ENCODE measurements around the gene DGKB. TPM values are rescaled to one million over a fixed set of nuclear protein-coding genes. Genes with fewer than 3 reads are reported as not detected.

DGKB gene
- total and polyA plus RNA-seq, 8 donors, result 0.16 to 1.3 (median 0.40) TPM

- DNase-seq (no peak), FAIRE-seq (no peak), ATAC-seq (no peak)
- Histone ChIP-seq H3K27me3 (no peaks in the 10 kb centered on the region), H3K4me3 (no peak overlapping the region), H3K27ac (no peak overlapping the region), H3K4me1 (peaks cover 0 to 6% (median 5%) of the 10 kb centered on the region in 3 donors), H3K9me3 (no peaks in the 10 kb centered on the region), H3K36me3 (no peaks in the 10 kb centered on the region)
- no peak for TF ChIP-seq CTCF (IDR thresholded peaks at IDR 0.05)
- WGBS, 2 donors, result 57 to 59% methylated on average over 3 of the region's 3 CpGs
- intact Hi-C loops (cut with DNase I), result no loop called here
Measured at GRCh38 chr7:14690486-14690885, 212.1 kb downstream of the DGKB start.

- TF ChIP-seq CTCF (IDR thresholded peaks at IDR 0.05), result no peak
- no peaks in the 10 kb centered on the region for H3K27me3 ChIP-seq
- DNase-seq, result no peak
- no peak overlapping the region for H3K4me3 ChIP-seq
- no peak overlapping the region for H3K27ac ChIP-seq
- WGBS, 2 donors, result 15 to 21% methylated on average over 5 of the region's 5 CpGs
- H3K9me3 ChIP-seq, result no peaks in the 10 kb centered on the region
- FAIRE-seq, result no peak
- ATAC-seq, result no peak
- no peaks in the 10 kb centered on the region for H3K36me3 ChIP-seq
- intact Hi-C loops (cut with DNase I), result no loop called here
- peaks cover 0 to 6% (median 5%) of the 10 kb centered on the region in 3 donors for H3K4me1 ChIP-seq
Measured at GRCh38 chr7:14690075-14690474, 212.5 kb downstream of the DGKB start.

- no peaks in the 10 kb centered on the region for H3K36me3 ChIP-seq
- no peak for TF ChIP-seq CTCF (IDR thresholded peaks at IDR 0.05)
- H3K4me3 ChIP-seq, result no peak overlapping the region
- FAIRE-seq (no peak), ATAC-seq (no peak), DNase-seq (no peak)
- intact Hi-C loops (cut with DNase I), result loop anchor here in 1 of 3 donors (10.0 kb wide), 1 partner anchor 1403 kb away; no protein-coding TSS in a partner anchor
- H3K27ac ChIP-seq, result no peak overlapping the region
- no peaks in the 10 kb centered on the region for H3K27me3 ChIP-seq
- WGBS, 2 donors, result 14 to 22% methylated on average over 3 of the region's 3 CpGs
- H3K4me1 ChIP-seq, result peaks cover 0 to 6% (median 5%) of the 10 kb centered on the region in 3 donors
- no peaks in the 10 kb centered on the region for H3K9me3 ChIP-seq
Measured at GRCh38 chr7:14688208-14688607, 214.3 kb downstream of the DGKB start.

GRCh38 chr7:14687777-14688176 lies 214.8 kb downstream of the DGKB start:
- Histone ChIP-seq H3K4me3 (no peak overlapping the region), H3K27me3 (no peaks in the 10 kb centered on the region), H3K9me3 (no peaks in the 10 kb centered on the region), H3K36me3 (no peaks in the 10 kb centered on the region), H3K4me1 (peaks cover 0 to 6% (median 5%) of the 10 kb centered on the region in 3 donors), H3K27ac (no peak overlapping the region)
- 10 to 13% methylated on average over 3 of the region's 3 CpGs for WGBS, 2 donors
- no peak for DNase-seq
- intact Hi-C loops (cut with DNase I), result loop anchor here in 1 of 3 donors (10.0 kb wide), 1 partner anchor 1403 kb away; no protein-coding TSS in a partner anchor
- FAIRE-seq, result no peak
- no peak for TF ChIP-seq CTCF (IDR thresholded peaks at IDR 0.05)
- peak in 3 of 4 donors; percentile 40 to 79 (median 56) for ATAC-seq

- WGBS, 2 donors, result 80 to 88% methylated on average over 3 of the region's 3 CpGs
- DNase-seq (no peak), ATAC-seq (no peak), FAIRE-seq (no peak)
- Histone ChIP-seq H3K27me3 (no peaks in the 10 kb centered on the region), H3K27ac (no peak overlapping the region), H3K4me1 (peaks cover 0 to 6% (median 5%) of the 10 kb centered on the region in 3 donors), H3K4me3 (no peak overlapping the region), H3K9me3 (no peaks in the 10 kb centered on the region), H3K36me3 (no peaks in the 10 kb centered on the region)
- intact Hi-C loops (cut with DNase I), result loop anchor here in 1 of 3 donors (10.0 kb wide), 1 partner anchor 1402 kb away; no protein-coding TSS in a partner anchor
- TF ChIP-seq CTCF (IDR thresholded peaks at IDR 0.05), result no peak
Measured at GRCh38 chr7:14687241-14687640, 215.3 kb downstream of the DGKB start.
